ENCODE measurements around the gene FAM227B. TPM values are rescaled to one million over a fixed set of nuclear protein-coding genes. Genes with fewer than 3 reads are reported as not detected.

Gene FAM227B
- total and polyA plus RNA-seq, 2 of the 13 experiments (the other 11 are each of a cell fraction or from before 2014, with no cell fraction given): 1.9 to 2.6 TPM

DNA sequence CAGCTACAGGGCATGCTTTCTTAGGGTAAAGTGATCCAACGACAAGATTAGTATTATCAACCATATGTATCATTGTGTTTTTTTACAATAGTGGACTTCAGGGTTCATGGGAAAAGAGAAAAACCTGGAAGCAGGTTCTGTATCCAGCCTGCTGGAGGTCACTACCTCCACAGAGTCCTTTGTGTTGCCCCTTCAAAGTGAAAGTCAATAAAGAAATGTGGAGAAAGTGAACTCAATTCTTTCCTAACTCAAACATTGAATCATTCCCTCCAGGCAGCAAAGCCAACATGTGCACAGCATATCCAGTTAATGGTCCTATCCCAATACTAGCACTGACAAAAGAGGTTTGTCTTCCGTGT, 152.2 kb downstream of the FAM227B start (continued):
- TF ChIP-seq, protein P1, sequence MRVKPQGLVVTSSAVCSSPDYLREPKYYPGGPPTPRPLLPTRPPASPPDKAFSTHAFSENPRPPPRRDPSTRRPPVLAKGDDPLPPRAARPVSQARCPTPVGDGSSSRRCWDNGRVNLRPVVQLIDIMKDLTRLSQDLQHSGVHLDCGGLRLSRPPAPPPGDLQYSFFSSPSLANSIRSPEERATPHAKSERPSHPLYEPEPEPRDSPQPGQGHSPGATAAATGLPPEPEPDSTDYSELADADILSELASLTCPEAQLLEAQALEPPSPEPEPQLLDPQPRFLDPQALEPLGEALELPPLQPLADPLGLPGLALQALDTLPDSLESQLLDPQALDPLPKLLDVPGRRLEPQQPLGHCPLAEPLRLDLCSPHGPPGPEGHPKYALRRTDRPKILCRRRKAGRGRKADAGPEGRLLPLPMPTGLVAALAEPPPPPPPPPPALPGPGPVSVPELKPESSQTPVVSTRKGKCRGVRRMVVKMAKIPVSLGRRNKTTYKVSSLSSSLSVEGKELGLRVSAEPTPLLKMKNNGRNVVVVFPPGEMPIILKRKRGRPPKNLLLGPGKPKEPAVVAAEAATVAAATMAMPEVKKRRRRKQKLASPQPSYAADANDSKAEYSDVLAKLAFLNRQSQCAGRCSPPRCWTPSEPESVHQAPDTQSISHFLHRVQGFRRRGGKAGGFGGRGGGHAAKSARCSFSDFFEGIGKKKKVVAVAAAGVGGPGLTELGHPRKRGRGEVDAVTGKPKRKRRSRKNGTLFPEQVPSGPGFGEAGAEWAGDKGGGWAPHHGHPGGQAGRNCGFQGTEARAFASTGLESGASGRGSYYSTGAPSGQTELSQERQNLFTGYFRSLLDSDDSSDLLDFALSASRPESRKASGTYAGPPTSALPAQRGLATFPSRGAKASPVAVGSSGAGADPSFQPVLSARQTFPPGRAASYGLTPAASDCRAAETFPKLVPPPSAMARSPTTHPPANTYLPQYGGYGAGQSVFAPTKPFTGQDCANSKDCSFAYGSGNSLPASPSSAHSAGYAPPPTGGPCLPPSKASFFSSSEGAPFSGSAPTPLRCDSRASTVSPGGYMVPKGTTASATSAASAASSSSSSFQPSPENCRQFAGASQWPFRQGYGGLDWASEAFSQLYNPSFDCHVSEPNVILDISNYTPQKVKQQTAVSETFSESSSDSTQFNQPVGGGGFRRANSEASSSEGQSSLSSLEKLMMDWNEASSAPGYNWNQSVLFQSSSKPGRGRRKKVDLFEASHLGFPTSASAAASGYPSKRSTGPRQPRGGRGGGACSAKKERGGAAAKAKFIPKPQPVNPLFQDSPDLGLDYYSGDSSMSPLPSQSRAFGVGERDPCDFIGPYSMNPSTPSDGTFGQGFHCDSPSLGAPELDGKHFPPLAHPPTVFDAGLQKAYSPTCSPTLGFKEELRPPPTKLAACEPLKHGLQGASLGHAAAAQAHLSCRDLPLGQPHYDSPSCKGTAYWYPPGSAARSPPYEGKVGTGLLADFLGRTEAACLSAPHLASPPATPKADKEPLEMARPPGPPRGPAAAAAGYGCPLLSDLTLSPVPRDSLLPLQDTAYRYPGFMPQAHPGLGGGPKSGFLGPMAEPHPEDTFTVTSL (CRISPR knock-in tag; IDR thresholded peaks at IDR 0.05; ENCODE audit: borderline replicate concordance): peak; percentile 27; the same call in 1 of the 2 replicates
- TF ChIP-seq ZNF343 (CRISPR knock-in tag; IDR thresholded peaks at IDR 0.05) (no peak), ZNF577 (CRISPR knock-in tag; IDR thresholded peaks at IDR 0.05; ENCODE audit: borderline replicate concordance, low read depth) (no peak), ZNF12 (CRISPR knock-in tag; IDR thresholded peaks at IDR 0.05) (peak; percentile 24; the same call in 1 of the 2 replicates), ELF3 (CRISPR knock-in tag; IDR thresholded peaks at IDR 0.05) (0 out of 2 replicates have a peak, but pooled peaks have one; percentile 8), FOSL2 (CRISPR knock-in tag; IDR thresholded peaks at IDR 0.05) (peak; percentile 69), JUNB (CRISPR knock-in tag; IDR thresholded peaks at IDR 0.05; ENCODE audit: borderline replicate concordance) (no peak), FOXC1 (CRISPR knock-in tag; IDR thresholded peaks at IDR 0.05; ENCODE audit: borderline replicate concordance) (no peak), GATAD2A (CRISPR knock-in tag; IDR thresholded peaks at IDR 0.05) (0 out of 2 replicates have a peak, but pooled peaks have one; percentile 12), FOXA3 (CRISPR knock-in tag; IDR thresholded peaks at IDR 0.05) (peak; percentile 47)
- TF ChIP-seq, protein P2, sequence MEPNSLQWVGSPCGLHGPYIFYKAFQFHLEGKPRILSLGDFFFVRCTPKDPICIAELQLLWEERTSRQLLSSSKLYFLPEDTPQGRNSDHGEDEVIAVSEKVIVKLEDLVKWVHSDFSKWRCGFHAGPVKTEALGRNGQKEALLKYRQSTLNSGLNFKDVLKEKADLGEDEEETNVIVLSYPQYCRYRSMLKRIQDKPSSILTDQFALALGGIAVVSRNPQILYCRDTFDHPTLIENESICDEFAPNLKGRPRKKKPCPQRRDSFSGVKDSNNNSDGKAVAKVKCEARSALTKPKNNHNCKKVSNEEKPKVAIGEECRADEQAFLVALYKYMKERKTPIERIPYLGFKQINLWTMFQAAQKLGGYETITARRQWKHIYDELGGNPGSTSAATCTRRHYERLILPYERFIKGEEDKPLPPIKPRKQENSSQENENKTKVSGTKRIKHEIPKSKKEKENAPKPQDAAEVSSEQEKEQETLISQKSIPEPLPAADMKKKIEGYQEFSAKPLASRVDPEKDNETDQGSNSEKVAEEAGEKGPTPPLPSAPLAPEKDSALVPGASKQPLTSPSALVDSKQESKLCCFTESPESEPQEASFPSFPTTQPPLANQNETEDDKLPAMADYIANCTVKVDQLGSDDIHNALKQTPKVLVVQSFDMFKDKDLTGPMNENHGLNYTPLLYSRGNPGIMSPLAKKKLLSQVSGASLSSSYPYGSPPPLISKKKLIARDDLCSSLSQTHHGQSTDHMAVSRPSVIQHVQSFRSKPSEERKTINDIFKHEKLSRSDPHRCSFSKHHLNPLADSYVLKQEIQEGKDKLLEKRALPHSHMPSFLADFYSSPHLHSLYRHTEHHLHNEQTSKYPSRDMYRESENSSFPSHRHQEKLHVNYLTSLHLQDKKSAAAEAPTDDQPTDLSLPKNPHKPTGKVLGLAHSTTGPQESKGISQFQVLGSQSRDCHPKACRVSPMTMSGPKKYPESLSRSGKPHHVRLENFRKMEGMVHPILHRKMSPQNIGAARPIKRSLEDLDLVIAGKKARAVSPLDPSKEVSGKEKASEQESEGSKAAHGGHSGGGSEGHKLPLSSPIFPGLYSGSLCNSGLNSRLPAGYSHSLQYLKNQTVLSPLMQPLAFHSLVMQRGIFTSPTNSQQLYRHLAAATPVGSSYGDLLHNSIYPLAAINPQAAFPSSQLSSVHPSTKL (CRISPR knock-in tag; IDR thresholded peaks at IDR 0.05): 0 out of 2 replicates have a peak, but pooled peaks have one; percentile 10
- TF ChIP-seq, protein P3, sequence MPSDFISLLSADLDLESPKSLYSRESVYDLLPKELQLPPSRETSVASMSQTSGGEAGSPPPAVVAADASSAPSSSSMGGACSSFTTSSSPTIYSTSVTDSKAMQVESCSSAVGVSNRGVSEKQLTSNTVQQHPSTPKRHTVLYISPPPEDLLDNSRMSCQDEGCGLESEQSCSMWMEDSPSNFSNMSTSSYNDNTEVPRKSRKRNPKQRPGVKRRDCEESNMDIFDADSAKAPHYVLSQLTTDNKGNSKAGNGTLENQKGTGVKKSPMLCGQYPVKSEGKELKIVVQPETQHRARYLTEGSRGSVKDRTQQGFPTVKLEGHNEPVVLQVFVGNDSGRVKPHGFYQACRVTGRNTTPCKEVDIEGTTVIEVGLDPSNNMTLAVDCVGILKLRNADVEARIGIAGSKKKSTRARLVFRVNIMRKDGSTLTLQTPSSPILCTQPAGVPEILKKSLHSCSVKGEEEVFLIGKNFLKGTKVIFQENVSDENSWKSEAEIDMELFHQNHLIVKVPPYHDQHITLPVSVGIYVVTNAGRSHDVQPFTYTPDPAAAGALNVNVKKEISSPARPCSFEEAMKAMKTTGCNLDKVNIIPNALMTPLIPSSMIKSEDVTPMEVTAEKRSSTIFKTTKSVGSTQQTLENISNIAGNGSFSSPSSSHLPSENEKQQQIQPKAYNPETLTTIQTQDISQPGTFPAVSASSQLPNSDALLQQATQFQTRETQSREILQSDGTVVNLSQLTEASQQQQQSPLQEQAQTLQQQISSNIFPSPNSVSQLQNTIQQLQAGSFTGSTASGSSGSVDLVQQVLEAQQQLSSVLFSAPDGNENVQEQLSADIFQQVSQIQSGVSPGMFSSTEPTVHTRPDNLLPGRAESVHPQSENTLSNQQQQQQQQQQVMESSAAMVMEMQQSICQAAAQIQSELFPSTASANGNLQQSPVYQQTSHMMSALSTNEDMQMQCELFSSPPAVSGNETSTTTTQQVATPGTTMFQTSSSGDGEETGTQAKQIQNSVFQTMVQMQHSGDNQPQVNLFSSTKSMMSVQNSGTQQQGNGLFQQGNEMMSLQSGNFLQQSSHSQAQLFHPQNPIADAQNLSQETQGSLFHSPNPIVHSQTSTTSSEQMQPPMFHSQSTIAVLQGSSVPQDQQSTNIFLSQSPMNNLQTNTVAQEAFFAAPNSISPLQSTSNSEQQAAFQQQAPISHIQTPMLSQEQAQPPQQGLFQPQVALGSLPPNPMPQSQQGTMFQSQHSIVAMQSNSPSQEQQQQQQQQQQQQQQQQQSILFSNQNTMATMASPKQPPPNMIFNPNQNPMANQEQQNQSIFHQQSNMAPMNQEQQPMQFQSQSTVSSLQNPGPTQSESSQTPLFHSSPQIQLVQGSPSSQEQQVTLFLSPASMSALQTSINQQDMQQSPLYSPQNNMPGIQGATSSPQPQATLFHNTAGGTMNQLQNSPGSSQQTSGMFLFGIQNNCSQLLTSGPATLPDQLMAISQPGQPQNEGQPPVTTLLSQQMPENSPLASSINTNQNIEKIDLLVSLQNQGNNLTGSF (CRISPR knock-in tag; IDR thresholded peaks at IDR 0.05): no peak
- TF ChIP-seq, protein P4, sequence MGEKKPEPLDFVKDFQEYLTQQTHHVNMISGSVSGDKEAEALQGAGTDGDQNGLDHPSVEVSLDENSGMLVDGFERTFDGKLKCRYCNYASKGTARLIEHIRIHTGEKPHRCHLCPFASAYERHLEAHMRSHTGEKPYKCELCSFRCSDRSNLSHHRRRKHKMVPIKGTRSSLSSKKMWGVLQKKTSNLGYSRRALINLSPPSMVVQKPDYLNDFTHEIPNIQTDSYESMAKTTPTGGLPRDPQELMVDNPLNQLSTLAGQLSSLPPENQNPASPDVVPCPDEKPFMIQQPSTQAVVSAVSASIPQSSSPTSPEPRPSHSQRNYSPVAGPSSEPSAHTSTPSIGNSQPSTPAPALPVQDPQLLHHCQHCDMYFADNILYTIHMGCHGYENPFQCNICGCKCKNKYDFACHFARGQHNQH (CRISPR knock-in tag; IDR thresholded peaks at IDR 0.05): no peak

Data from HepG2 (cell line).